ENCODE data around the gene NCOR1.
A peak's percentile ranks its signal among the peaks of the same experiment; 100 is the strongest.

Gene NCOR1

GRCh38 chr17:16040710-16041251 is 174.6 kb downstream of the NCOR1 start:
- H2AFZ ChIP-seq (ENCODE audit: low read length), result no peak overlapping the region
- no peak overlapping the region for H3K27ac ChIP-seq (ENCODE audit: low read length)
- no peaks in the 10 kb centered on the region for H3K9me3 ChIP-seq (replicated peaks; ENCODE audit: insufficient read depth, low read length)
- no peaks in the 10 kb centered on the region; the same call in 1 of the 2 replicates for H4K20me1 ChIP-seq (ENCODE audit: insufficient read depth, low read length)
- H3F3A ChIP-seq (ENCODE audit: insufficient read depth, low read length), result peaks cover 5% of the 10 kb centered on the region
- H3K4me3 ChIP-seq (ENCODE audit: low read length), result no peak overlapping the region
- H3K4me1 ChIP-seq (ENCODE audit: low read length), result peaks cover 15% of the 10 kb centered on the region
- no peak for TF ChIP-seq EZH2phosphoT487 (IDR thresholded peaks at IDR 0.05; ENCODE audit: low read length)
- no peak for TF ChIP-seq EZH2 (optimal IDR thresholded peaks at IDR 0.05; ENCODE audit: low read depth, low read length)
- TF ChIP-seq CTCF (IDR thresholded peaks at IDR 0.05; ENCODE audit: low read length), result no peak
- H3K9ac ChIP-seq (ENCODE audit: low read length), result no peak overlapping the region
- H3K27me3 ChIP-seq (replicated peaks; ENCODE audit: insufficient read depth, low read length), result no peaks in the 10 kb centered on the region
- no peak overlapping the region for H3K4me2 ChIP-seq (ENCODE audit: low read depth, low read length)
- no peak for DNase-seq
- no peaks in the 10 kb centered on the region; the same call in none of the 2 replicates for H3K36me3 ChIP-seq (replicated peaks; ENCODE audit: insufficient read depth, low read length)
- H3K79me2 ChIP-seq (ENCODE audit: low read length), result no peaks in the 10 kb centered on the region
- no peaks in the 10 kb centered on the region for H3K9me2 ChIP-seq (replicated peaks; ENCODE audit: insufficient read depth, low read length)

GRCh38 chr17:16037636-16038035 is 177.7 kb downstream of the NCOR1 start:
- Histone ChIP-seq H3K79me2 (ENCODE audit: low read length) (no peaks in the 10 kb centered on the region), H3K4me2 (ENCODE audit: low read depth, low read length) (no peak overlapping the region), H3K27me3 (replicated peaks; ENCODE audit: insufficient read depth, low read length) (no peaks in the 10 kb centered on the region), H4K20me1 (ENCODE audit: insufficient read depth, low read length) (no peaks in the 10 kb centered on the region; the same call in 1 of the 2 replicates), H3K9me2 (replicated peaks; ENCODE audit: insufficient read depth, low read length) (no peaks in the 10 kb centered on the region), H3K9ac (ENCODE audit: low read length) (no peak overlapping the region), H3K4me3 (ENCODE audit: low read length) (no peak overlapping the region), H3K4me1 (ENCODE audit: low read length) (peaks cover 15% of the 10 kb centered on the region), H3K9me3 (replicated peaks; ENCODE audit: insufficient read depth, low read length) (no peaks in the 10 kb centered on the region), H3K27ac (ENCODE audit: low read length) (peak overlapping the region; percentile 41; the same call in 1 of the 2 replicates), H3F3A (ENCODE audit: insufficient read depth, low read length) (peaks cover 5% of the 10 kb centered on the region), H3K36me3 (replicated peaks; ENCODE audit: insufficient read depth, low read length) (no peaks in the 10 kb centered on the region; the same call in none of the 2 replicates), H2AFZ (ENCODE audit: low read length) (no peak overlapping the region)
- peak; percentile 54 for DNase-seq
- TF ChIP-seq EZH2 (optimal IDR thresholded peaks at IDR 0.05; ENCODE audit: low read depth, low read length), result no peak
- TF ChIP-seq CTCF (IDR thresholded peaks at IDR 0.05; ENCODE audit: low read length), result no peak

- no peak overlapping the region for H3K27ac ChIP-seq (ENCODE audit: low read length)
Observed at GRCh38 chr17:16036261-16036660, 179.1 kb downstream of the NCOR1 start.

More at GRCh38 chr17:16036261-16036660, 179.1 kb downstream of the NCOR1 start:
- no peaks in the 10 kb centered on the region for H3K9me2 ChIP-seq (replicated peaks; ENCODE audit: insufficient read depth, low read length)
- no peak for DNase-seq
- peaks cover 5% of the 10 kb centered on the region for H3F3A ChIP-seq (ENCODE audit: insufficient read depth, low read length)
- no peak overlapping the region for H2AFZ ChIP-seq (ENCODE audit: low read length)
- H3K9me3 ChIP-seq (replicated peaks; ENCODE audit: insufficient read depth, low read length), result no peaks in the 10 kb centered on the region
- H3K36me3 ChIP-seq (replicated peaks; ENCODE audit: insufficient read depth, low read length), result no peaks in the 10 kb centered on the region; the same call in 1 of the 2 replicates
- no peaks in the 10 kb centered on the region; the same call in 1 of the 2 replicates for H4K20me1 ChIP-seq (ENCODE audit: insufficient read depth, low read length)
- H3K4me3 ChIP-seq (ENCODE audit: low read length), result no peak overlapping the region
- H3K4me1 ChIP-seq (ENCODE audit: low read length), result peaks cover 15% of the 10 kb centered on the region
- no peaks in the 10 kb centered on the region for H3K79me2 ChIP-seq (ENCODE audit: low read length)
- no peak overlapping the region for H3K9ac ChIP-seq (ENCODE audit: low read length)
- no peaks in the 10 kb centered on the region for H3K27me3 ChIP-seq (replicated peaks; ENCODE audit: insufficient read depth, low read length)
- TF ChIP-seq CTCF (IDR thresholded peaks at IDR 0.05; ENCODE audit: low read length), result no peak
- no peak for TF ChIP-seq EZH2 (optimal IDR thresholded peaks at IDR 0.05; ENCODE audit: low read depth, low read length)
- no peak for TF ChIP-seq EZH2phosphoT487 (IDR thresholded peaks at IDR 0.05; ENCODE audit: low read length)
- no peak overlapping the region for H3K4me2 ChIP-seq (ENCODE audit: low read depth, low read length)
